Measurements from ENCODE around the gene ASB1. TPM values are rescaled to one million over a fixed set of nuclear protein-coding genes. Genes with fewer than 3 reads are reported as not detected.

The ASB1 gene
- total and polyA plus RNA-seq, 9 of the 15 experiments (the other 6 are each of a cell fraction or from before 2014, with no cell fraction given), result 6.3 to 37.7 (median 23.9) TPM

- WGBS (ENCODE audit: insufficient coverage, low coverage, missing lambda C conversion rate), result 0% methylated on average over 1 of the region's 1 CpG
- Histone ChIP-seq H4K20me1 (replicated peaks; ENCODE audit: control insufficient read depth, insufficient read depth, low read length) (no peaks in the 10 kb centered on the region), H3K9me3 (replicated peaks; ENCODE audit: control insufficient read depth, insufficient read depth, low read depth, low read length) (no peaks in the 10 kb centered on the region), H3K4me2 (ENCODE audit: insufficient read depth, low read length) (no peak overlapping the region), H3K79me2 (ENCODE audit: control insufficient read depth, insufficient read depth, low read length) (no peaks in the 10 kb centered on the region), H3K27ac (ENCODE audit: extremely low read depth, low read depth, low read length) (no peak overlapping the region), H3K4me3 (no peak overlapping the region), H3K9ac (ENCODE audit: insufficient read depth in 1 of 2, low read depth in 2 of 2, low read length in 2 of 2) (no peak overlapping the region), H3K9me1 (ENCODE audit: control insufficient read depth, insufficient read depth, low read length) (no peaks in the 10 kb centered on the region), H3K27me3 (ENCODE audit: control insufficient read depth in 2 of 2, insufficient read depth in 2 of 2, low read length in 2 of 2) (peaks cover 0 to 24% of the 10 kb centered on the region in 2 experiments; a peak in 3 of 5 replicates), H3K36me3 (ENCODE audit: control insufficient read depth, insufficient read depth, low read length) (peaks cover 14% of the 10 kb centered on the region; the same call in 2 of the 3 replicates), H2AFZ (ENCODE audit: low read depth, low read length) (no peak overlapping the region), H3K4me1 (replicated peaks in 1 of 2; ENCODE audit: control insufficient read depth in 2 of 2, insufficient read depth in 2 of 2, low read length in 2 of 2) (no peaks in the 10 kb centered on the region; a peak in 1 of 5 replicates)
- in situ Hi-C loops (cut with MboI), result no loop called here
- FAIRE-seq (no peak), DNase-seq (ENCODE audit: extremely low read depth in 1 of 4, low spot score in 3 of 4) (no peak), ATAC-seq (no peak)
- no TSS peak for BruUV-seq (replicated peaks)
- intact Hi-C loops (cut with micrococcal nuclease), result no loop called here
- CTCF ChIA-PET (ENCODE audit: low intra/inter-chr PET ratio), result no interaction called here
- TF ChIP-seq HDAC3 (IDR thresholded peaks at IDR 0.05; ENCODE audit: borderline replicate concordance, partially characterized antibody), result no peak
- peak; percentile 73 for TF ChIP-seq ZNF175 (CRISPR knock-in tag; IDR thresholded peaks at IDR 0.05; ENCODE audit: low read depth)
- no peak for TF ChIP-seq ZNF764 (CRISPR knock-in tag; IDR thresholded peaks at IDR 0.05; ENCODE audit: low read depth)
- TF ChIP-seq E2F3 (CRISPR knock-in tag; IDR thresholded peaks at IDR 0.05), result no peak
- TF ChIP-seq CBFB (CRISPR knock-in tag; IDR thresholded peaks at IDR 0.05), result no peak
- no peak for TF ChIP-seq MTA1 (IDR thresholded peaks at IDR 0.05; ENCODE audit: borderline replicate concordance)
- no peak for TF ChIP-seq BRCA1 (IDR thresholded peaks at IDR 0.05)
- TF ChIP-seq BRCA1 (CRISPR knock-in tag; IDR thresholded peaks at IDR 0.05), result no peak
- POLR2A ChIA-PET, result no interaction called here
These were observed 29.7 kb downstream of the ASB1 start for GRCh38 chr2:238456449-238456848.
